ENCODE results near the gene THSD1.
"Not testable (repeated sequence)": the region's sequence is repeated elsewhere in the genome, so short reads cannot be mapped to it uniquely, and the experiment has no call there.

THSD1 gene

DNA sequence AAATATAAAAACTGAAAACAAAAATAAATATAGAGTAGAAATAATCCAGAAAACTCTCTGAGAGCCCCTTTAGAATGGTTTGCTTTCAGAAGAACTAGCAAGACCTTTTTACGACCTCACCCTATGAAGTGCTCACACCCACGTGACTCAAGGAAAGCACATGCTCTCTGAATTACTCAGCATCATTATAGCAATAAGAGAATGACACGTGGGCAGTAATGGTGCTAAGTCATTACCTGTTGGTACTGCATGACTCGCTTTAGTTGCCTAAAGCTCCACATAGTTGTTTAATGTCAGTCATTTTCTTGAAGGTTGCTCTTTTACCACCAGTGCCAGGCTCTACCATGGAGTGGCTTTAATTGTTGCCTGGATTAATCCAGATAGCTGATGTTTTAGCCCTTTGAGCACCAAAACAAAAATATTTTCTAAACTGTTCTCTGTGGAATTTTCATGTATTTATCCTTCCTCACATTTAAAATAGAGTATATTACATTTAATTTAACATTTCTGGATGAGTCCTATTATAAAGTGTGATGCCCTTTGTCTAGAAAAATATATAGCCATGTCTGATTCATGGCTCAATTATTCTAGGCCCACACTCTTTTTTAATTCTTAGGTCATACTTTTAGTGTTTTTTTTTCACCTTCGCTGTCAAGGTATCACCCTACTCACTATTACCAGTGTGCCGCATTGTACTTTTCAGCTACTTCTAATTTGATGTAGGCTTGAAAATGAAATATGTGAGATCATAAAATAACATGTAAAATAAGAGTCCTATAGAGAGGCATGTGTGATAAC, 56.8 kb downstream of the THSD1 start:
- TF ChIP-seq, protein P1, sequence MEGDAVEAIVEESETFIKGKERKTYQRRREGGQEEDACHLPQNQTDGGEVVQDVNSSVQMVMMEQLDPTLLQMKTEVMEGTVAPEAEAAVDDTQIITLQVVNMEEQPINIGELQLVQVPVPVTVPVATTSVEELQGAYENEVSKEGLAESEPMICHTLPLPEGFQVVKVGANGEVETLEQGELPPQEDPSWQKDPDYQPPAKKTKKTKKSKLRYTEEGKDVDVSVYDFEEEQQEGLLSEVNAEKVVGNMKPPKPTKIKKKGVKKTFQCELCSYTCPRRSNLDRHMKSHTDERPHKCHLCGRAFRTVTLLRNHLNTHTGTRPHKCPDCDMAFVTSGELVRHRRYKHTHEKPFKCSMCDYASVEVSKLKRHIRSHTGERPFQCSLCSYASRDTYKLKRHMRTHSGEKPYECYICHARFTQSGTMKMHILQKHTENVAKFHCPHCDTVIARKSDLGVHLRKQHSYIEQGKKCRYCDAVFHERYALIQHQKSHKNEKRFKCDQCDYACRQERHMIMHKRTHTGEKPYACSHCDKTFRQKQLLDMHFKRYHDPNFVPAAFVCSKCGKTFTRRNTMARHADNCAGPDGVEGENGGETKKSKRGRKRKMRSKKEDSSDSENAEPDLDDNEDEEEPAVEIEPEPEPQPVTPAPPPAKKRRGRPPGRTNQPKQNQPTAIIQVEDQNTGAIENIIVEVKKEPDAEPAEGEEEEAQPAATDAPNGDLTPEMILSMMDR (IDR thresholded peaks at IDR 0.05; ENCODE audit: low read depth, low read length) = no peak
- DNase-seq (ENCODE audit: extremely low read depth, low read depth) = no peak

- TF ChIP-seq, protein P1 (IDR thresholded peaks at IDR 0.05; ENCODE audit: low read depth, low read length) = no peak
- peak; percentile 71 for DNase-seq (ENCODE audit: extremely low read depth, low read depth)
Measured at GRCh38 chr13:52348071-52348470, 57.9 kb downstream of the THSD1 start.

GRCh38 chr13:52345631-52346251, 60.2 kb downstream of the THSD1 start:
- no peak for DNase-seq (ENCODE audit: extremely low read depth, low read depth)
- TF ChIP-seq, protein P1 (IDR thresholded peaks at IDR 0.05; ENCODE audit: low read depth, low read length) = no peak

DNA sequence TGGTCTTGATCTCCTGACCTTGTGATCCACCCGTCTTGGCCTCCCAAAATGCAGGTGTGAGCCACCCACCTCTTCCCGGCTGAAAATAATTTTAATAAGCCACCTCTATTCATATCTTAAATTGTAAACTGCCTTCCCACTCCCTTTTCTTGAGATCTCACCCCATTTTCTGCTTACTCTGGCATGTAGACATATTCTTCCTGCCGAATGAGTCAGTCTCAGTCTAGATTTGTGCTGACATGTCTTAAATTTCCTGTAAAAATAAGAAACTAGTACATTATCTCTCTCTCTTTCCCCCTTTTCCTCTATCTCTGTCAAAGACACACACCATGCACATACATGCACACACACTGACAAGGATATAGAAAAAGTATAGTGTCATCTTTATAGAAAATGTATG, 60.9 kb downstream of the THSD1 start:
- TF ChIP-seq, protein P1 (IDR thresholded peaks at IDR 0.05; ENCODE audit: low read depth, low read length) = no peak
- DNase-seq (ENCODE audit: extremely low read depth, low read depth) = no peak

GRCh38 chr13:52344108-52344507, 61.9 kb downstream of the THSD1 start:
- DNase-seq (ENCODE audit: extremely low read depth, low read depth) = no peak
- TF ChIP-seq, protein P1 (IDR thresholded peaks at IDR 0.05; ENCODE audit: low read depth, low read length) = no peak

GRCh38 chr13:52342203-52342602, 63.8 kb downstream of the THSD1 start:
- DNase-seq (ENCODE audit: extremely low read depth, low read depth) = not testable (repeated sequence)

DNA sequence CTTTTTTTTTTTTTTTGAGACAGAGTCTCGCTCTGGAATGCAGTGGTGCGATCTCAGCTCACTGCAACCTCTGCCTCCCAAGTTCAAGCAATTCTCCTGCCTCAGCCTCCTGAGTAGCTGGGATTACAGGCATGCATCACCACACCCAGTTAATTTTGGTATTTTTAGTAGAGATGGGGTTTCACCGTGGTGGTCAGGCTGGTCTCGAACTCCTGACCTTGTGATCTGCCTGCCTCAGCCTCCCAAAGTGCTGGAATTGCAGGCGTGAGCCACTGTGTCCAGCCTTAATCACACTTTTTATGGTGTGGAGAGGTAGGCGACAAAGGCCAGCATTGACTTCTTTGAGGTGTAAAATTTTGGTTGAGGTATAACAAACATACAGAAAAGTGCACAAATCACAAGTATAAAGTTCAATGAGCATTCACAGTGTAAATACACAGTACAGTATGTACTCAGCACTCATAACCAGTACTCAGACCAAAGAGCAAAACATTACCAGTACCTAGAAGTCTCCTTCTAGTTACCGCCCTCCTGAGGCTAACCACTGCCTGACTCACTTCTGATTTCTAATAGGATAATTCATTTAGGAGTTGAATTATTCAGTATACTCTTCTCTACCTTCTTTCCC, 68.0 kb downstream of the THSD1 start:
- not testable (repeated sequence) for DNase-seq (ENCODE audit: extremely low read depth, low read depth)

GRCh38 chr13:52334107-52334506, 71.9 kb downstream of the THSD1 start:
- DNase-seq (ENCODE audit: extremely low read depth, low read depth) = not testable (repeated sequence)

- not testable (repeated sequence) for DNase-seq (ENCODE audit: extremely low read depth, low read depth)
Measured at GRCh38 chr13:52331844-52332243, 74.1 kb downstream of the THSD1 start.
